DOHH2 (cell line): ENCODE results near the gene KDM4C.

Source experiments
- EZH2phosphoT487 ChIP-seq: fragments of 200-600 bp; sonication (generic); IDR thresholded peaks from 2 replicates; pipeline ENCODE4 v1.6.1; 2017; ENCODE audit warnings: borderline replicate concordance, mild to moderate bottlenecking, antibody characterized with exemption, low read length, moderate library complexity, mixed read lengths
- TF ChIP-seq, protein P1 (sequence below): fragments of 200-600 bp; sonication (generic); IDR thresholded peaks from one replicate; pipeline ENCODE4 v1.5.1; 2014; ENCODE audit warnings: antibody characterized with exemption, mild to moderate bottlenecking, low read depth, low read length; ENCODE audit not compliant: poor library complexity, severe bottlenecking

DNA sequence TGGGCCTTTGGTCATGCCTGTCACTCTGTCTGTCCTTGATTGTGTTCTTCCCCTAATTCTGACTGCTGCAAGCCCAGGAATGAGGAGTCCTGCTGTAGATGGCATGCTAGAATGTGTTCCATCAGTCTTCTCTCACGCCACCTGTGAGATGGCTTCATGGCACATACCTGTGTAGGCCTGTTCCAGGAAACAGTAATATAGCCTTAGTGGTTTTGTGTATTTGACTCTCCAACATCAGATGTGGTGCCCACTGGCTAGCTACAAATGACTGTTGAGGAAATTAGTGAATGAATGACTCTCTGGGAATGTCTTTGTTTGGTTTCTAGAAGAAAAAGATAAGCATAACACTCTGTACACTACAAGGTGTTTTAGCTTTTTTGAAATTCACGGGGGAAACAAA is 367.5 kb downstream of the KDM4C start:
- TF ChIP-seq, protein P1, sequence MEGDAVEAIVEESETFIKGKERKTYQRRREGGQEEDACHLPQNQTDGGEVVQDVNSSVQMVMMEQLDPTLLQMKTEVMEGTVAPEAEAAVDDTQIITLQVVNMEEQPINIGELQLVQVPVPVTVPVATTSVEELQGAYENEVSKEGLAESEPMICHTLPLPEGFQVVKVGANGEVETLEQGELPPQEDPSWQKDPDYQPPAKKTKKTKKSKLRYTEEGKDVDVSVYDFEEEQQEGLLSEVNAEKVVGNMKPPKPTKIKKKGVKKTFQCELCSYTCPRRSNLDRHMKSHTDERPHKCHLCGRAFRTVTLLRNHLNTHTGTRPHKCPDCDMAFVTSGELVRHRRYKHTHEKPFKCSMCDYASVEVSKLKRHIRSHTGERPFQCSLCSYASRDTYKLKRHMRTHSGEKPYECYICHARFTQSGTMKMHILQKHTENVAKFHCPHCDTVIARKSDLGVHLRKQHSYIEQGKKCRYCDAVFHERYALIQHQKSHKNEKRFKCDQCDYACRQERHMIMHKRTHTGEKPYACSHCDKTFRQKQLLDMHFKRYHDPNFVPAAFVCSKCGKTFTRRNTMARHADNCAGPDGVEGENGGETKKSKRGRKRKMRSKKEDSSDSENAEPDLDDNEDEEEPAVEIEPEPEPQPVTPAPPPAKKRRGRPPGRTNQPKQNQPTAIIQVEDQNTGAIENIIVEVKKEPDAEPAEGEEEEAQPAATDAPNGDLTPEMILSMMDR, result no peak
- no peak for TF ChIP-seq EZH2phosphoT487
